ENCODE data around the gene ARHGEF16. TPM values are rescaled to one million over a fixed set of nuclear protein-coding genes. Genes with fewer than 3 reads are reported as not detected.

ARHGEF16 gene
- total RNA-seq, 2 experiments from 2014 or later: 0.11 to 0.22 TPM

DNA sequence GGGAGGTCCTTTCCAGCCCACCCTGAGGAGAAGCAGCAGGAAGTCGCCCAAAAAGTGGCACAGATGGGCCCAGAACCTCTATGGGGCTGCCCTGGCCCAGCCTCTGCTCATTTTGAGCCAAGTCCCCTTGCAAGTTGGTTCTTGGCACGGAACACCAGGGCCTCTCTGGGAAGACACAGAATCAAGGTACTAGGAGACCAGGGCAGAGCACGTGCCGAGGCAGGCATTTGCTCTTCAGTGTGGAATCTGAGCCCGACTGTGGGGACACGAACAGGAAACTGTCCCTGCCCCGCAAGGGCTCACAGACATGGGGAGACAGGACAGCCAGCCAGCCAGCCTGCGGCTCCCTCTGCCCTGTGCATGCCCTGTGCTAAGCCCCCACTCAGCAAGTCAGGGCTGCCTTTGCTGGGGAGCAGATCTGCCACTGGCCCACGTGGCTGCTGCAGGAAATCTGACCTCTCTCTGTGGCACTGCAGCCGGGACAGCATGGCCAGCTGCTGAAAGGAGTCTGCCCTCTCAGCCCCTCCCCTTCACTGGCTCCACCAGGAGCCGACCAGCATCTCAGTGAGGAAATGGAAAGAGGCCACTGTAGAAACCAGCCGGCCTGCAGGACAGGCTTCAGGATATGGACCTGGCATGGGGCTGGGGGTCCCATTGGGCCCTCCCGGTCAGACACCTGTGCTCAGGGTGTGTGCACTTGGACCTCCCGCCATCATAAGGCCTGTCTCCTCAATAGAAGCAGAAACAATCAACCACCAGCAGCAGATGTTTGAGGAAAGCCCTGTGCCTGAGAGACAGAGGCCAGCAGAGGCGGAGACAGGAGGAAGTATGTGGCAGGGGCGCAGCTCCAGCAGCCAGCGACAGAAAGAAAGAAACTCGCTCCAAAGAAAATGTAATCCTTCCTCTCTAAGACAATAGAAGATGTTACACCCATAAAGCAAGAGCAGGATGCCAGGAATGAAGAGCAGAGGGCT, 3.7 kb downstream of the ARHGEF16 start:
- Histone ChIP-seq H3K27ac (ENCODE audit: low read depth in 1 of 2, low read length in 2 of 2) (no peak overlapping the region), H3K27me3 (ENCODE audit: control insufficient read depth in 1 of 2, insufficient read depth in 2 of 2, low read length in 2 of 2) (peaks cover 9 to 10% of the 10 kb centered on the region in 2 experiments), H3K4me1 (ENCODE audit: insufficient read depth, low read length) (peaks cover 18% of the 10 kb centered on the region), H3K4me3 (ENCODE audit: low read length) (no peak overlapping the region), H3K36me3 (ENCODE audit: insufficient read depth, low read length) (no peaks in the 10 kb centered on the region), H3K9me3 (ENCODE audit: control insufficient read depth in 1 of 2, insufficient read depth in 1 of 2, low read length in 2 of 2) (peaks cover 0 to 7% of the 10 kb centered on the region in 2 experiments)
- Mint-ChIP-seq H3K27ac (no peak overlapping the region), H3K4me3 (no peak overlapping the region), H3K36me3 (ENCODE audit: low read depth) (no peaks in the 10 kb centered on the region), H3K9me3 (no peaks in the 10 kb centered on the region), H3K27me3 (peaks cover 2% of the 10 kb centered on the region), H3K4me1 (ENCODE audit: low read depth) (peaks cover 2% of the 10 kb centered on the region)
- no peak for ATAC-seq (ENCODE audit: poor library complexity)
- intact Hi-C loops (cut with DNase I, micrococcal nuclease): no loop called here
- ChIA-PET POLR2A (no interaction called here), CTCF (no interaction called here)
- TF ChIP-seq CTCF (IDR thresholded peaks at IDR 0.05): no peak
- no peak for DNase-seq

- Histone ChIP-seq H3K4me3 (ENCODE audit: low read length) (no peak overlapping the region), H3K4me1 (ENCODE audit: insufficient read depth, low read length) (peaks cover 7% of the 10 kb centered on the region), H3K9me3 (ENCODE audit: control insufficient read depth in 1 of 2, insufficient read depth in 1 of 2, low read length in 2 of 2) (no peaks in the 10 kb centered on the region), H3K36me3 (ENCODE audit: insufficient read depth, low read length) (no peaks in the 10 kb centered on the region), H3K27ac (ENCODE audit: low read depth in 1 of 2, low read length in 2 of 2) (no peak overlapping the region), H3K27me3 (ENCODE audit: control insufficient read depth in 1 of 2, insufficient read depth in 2 of 2, low read length in 2 of 2) (no peaks in the 10 kb centered on the region)
- CTCF ChIA-PET: no interaction called here
- DNase-seq (no peak), ATAC-seq (ENCODE audit: poor library complexity) (no peak)
- Mint-ChIP-seq H3K4me1 (ENCODE audit: low read depth) (no peaks in the 10 kb centered on the region), H3K36me3 (ENCODE audit: low read depth) (no peaks in the 10 kb centered on the region), H3K27me3 (no peaks in the 10 kb centered on the region), H3K9me3 (no peaks in the 10 kb centered on the region), H3K27ac (no peak overlapping the region), H3K4me3 (no peak overlapping the region)
- intact Hi-C loops (cut with DNase I, micrococcal nuclease): no loop called here
- POLR2A ChIA-PET: no interaction called here
- TF ChIP-seq CTCF (IDR thresholded peaks at IDR 0.05): no peak
Measured at GRCh38 chr1:3459051-3459908, 4.8 kb downstream of the ARHGEF16 start.

GRCh38 chr1:3459940-3460671, 5.6 kb downstream of the ARHGEF16 start:
- intact Hi-C loops (cut with DNase I, micrococcal nuclease): no loop called here
- no peak overlapping the region for H3K27ac Mint-ChIP-seq
- no peak for ATAC-seq (ENCODE audit: poor library complexity)
- no peaks in the 10 kb centered on the region for H3K9me3 Mint-ChIP-seq
- ChIA-PET POLR2A (no interaction called here), CTCF (no interaction called here)
- peaks cover 3% of the 10 kb centered on the region for H3K4me1 ChIP-seq (ENCODE audit: insufficient read depth, low read length)
- no peak for TF ChIP-seq CTCF (IDR thresholded peaks at IDR 0.05)
- no peaks in the 10 kb centered on the region for H3K36me3 ChIP-seq (ENCODE audit: insufficient read depth, low read length)
- no peaks in the 10 kb centered on the region for H3K27me3 ChIP-seq (ENCODE audit: control insufficient read depth in 1 of 2, insufficient read depth in 2 of 2, low read length in 2 of 2)
- H3K4me3 Mint-ChIP-seq: peak overlapping the region; percentile 20
- H3K4me1 Mint-ChIP-seq (ENCODE audit: low read depth): no peaks in the 10 kb centered on the region
- DNase-seq: no peak
- H3K9me3 ChIP-seq (ENCODE audit: control insufficient read depth in 1 of 2, insufficient read depth in 1 of 2, low read length in 2 of 2): no peaks in the 10 kb centered on the region
- H3K27me3 Mint-ChIP-seq: no peaks in the 10 kb centered on the region
- H3K36me3 Mint-ChIP-seq (ENCODE audit: low read depth): no peaks in the 10 kb centered on the region
- no peak overlapping the region for H3K27ac ChIP-seq (ENCODE audit: low read depth in 1 of 2, low read length in 2 of 2)
- no peak overlapping the region for H3K4me3 ChIP-seq (ENCODE audit: low read length)

All from CD4-positive, alpha-beta T cell (primary cell).